ENCODE data around the gene OR2T5. TPM values are rescaled to one million over a fixed set of nuclear protein-coding genes. Genes with fewer than 3 reads are reported as not detected.
"Not testable (repeated sequence)": the region's sequence is repeated elsewhere in the genome, so short reads cannot be mapped to it uniquely, and the experiment has no call there.

OR2T5 gene
- total RNA-seq, 1 experiment from 2014 or later = not detected

DNA sequence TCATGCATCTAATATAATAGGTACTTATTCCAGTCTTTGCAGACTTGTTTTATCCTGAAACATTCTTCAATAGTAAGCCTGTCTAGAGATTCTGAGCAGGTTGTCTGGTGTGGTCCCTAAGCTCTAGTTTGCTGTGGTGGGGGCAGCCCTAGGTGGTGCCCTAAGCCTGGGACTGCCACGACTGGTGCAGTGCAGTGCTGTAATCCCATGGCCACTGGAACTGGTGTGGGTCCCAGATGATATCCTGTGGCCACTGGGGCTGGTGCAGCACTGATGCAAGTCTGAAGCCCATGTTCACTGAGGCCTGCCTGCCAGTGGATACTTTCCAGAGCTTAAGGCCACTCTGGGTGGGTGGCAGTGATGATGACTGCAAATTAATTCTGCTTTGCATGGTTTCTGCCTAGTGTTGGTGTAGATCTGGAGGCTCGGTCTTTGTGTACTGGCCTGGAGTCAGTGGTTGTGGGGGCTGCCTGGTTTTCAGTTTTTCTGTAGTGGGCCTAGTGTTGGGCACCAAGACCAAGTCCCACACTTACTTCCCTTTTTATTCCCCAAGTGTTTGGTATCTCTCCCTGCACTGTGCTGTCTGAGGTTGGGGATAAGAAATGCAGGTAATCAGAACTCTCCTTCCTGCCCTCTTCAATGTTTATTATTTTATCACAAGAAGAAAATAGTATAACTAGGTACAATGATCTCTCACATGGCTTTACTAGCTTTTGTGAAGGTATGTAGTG, 12.1 kb downstream of the OR2T5 start:
- not testable (repeated sequence) for DNase-seq (ENCODE audit: low read depth)

DNA sequence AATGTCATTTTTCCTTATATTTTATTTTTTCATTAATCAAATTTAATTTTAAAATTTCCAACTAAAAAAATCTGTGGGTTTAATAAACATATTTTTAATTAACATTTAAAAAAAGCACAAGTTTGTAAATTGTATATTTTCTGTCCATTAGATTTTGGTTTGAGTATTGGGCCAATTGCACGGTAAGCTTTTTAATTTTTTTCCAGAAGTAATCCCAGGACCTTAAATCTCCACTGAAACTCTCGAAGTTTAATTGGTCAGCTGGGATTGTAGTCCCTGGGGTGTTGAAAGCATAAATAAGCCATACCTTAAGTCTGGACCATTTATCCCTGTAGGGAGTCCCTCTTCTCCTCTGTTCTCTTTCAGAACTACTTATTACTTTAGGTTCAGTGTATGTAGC, 19.4 kb downstream of the OR2T5 start, which contains the start of gene OR2G6:
Gene OR2G6 (plus strand): TSS at position 301 of the 400 bp plus-strand sequence. CDS start 13,574 bp downstream, outside the sequence.
- DNase-seq (ENCODE audit: low read depth) = not testable (repeated sequence)

DNA sequence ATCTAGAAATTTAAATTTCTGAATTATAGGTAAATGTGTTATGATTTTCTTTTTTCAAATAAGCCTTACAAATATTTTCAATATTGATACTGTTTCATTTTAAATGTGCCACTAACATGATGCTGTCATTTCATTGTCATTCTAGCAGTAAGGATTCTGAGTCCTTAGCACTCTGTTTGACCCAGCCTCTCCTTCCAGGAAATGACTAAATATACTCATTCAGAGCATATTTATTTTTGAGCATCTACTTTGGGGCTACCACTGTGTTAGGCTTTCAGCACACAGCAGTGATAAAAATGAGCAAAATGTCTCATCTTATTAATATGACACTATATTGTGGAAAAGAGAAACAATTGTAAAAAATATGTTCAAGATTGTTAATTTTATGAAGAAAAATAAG, 21.8 kb downstream of the OR2T5 start:
- not testable (repeated sequence) for DNase-seq (ENCODE audit: low read depth)

DNA sequence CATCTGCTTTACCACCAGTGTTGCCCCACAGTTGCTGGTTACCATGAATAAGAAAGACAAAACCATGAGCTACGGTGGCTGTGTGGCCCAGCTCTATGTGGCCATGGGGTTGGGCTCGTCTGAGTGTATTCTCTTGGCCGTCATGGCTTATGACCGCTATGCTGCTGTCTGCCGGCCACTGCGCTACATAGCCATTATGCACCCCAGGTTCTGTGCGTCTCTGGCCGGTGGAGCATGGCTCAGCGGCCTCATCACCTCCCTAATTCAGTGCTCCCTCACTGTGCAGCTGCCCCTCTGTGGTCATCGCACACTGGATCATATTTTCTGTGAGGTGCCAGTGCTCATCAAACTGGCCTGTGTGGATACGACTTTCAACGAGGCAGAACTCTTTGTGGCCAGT, 33.5 kb downstream of the OR2T5 start:
- no peak for DNase-seq (ENCODE audit: low read depth)

DNA sequence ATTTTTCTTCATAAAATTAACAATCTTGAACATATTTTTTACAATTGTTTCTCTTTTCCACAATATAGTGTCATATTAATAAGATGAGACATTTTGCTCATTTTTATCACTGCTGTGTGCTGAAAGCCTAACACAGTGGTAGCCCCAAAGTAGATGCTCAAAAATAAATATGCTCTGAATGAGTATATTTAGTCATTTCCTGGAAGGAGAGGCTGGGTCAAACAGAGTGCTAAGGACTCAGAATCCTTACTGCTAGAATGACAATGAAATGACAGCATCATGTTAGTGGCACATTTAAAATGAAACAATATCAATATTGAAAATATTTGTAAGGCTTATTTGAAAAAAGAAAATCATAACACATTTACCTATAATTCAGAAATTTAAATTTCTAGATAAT, 49.1 kb downstream of the OR2T5 start:
- not testable (repeated sequence) for DNase-seq (ENCODE audit: low read depth)

Other genes starting within 250 kb of the OR2T5 start
- gene OR2T33, start 210.6 kb upstream of the OR2T5 start, total RNA-seq (2014; rRNA removed) = not detected in 2 replicates
- not detected in 2 replicates for gene OR2T12, start 185.2 kb upstream of the OR2T5 start, total RNA-seq (2014; rRNA removed)
- gene OR2M7, start 164.0 kb upstream of the OR2T5 start, total RNA-seq (2014; rRNA removed) = not detected in 2 replicates
- not detected in 2 replicates for gene OR14C36, start 139.8 kb upstream of the OR2T5 start, total RNA-seq (2014; rRNA removed)
- gene OR2T4, start 126.9 kb upstream of the OR2T5 start, total RNA-seq (2014; rRNA removed) = not detected in 2 replicates
- gene OR2T6, start 112.8 kb upstream of the OR2T5 start, total RNA-seq (2014; rRNA removed) = not detected in 2 replicates
- gene OR2T1, start 85.5 kb upstream of the OR2T5 start, total RNA-seq (2014; rRNA removed) = not detected in 2 replicates
- gene OR2T2, start 43.0 kb upstream of the OR2T5 start, total RNA-seq (2014; rRNA removed) = not detected in 2 replicates
- gene OR2T3, start 15.2 kb upstream of the OR2T5 start, total RNA-seq (2014; rRNA removed) = not detected in 2 replicates
- gene OR2G6, start 19.5 kb downstream of the OR2T5 start, total RNA-seq (2014; rRNA removed) = not detected in 2 replicates
- not detected in 2 replicates for gene OR2T29, start 74.2 kb downstream of the OR2T5 start, total RNA-seq (2014; rRNA removed)
- not detected in 2 replicates for gene OR2T34, start 86.2 kb downstream of the OR2T5 start, total RNA-seq (2014; rRNA removed)
- gene OR2T10, start 109.1 kb downstream of the OR2T5 start, total RNA-seq (2014; rRNA removed) = not detected in 2 replicates
- not detected in 2 replicates for gene OR2T11, start 146.5 kb downstream of the OR2T5 start, total RNA-seq (2014; rRNA removed)
- not detected in 2 replicates for gene OR2T35, start 156.7 kb downstream of the OR2T5 start, total RNA-seq (2014; rRNA removed)
- gene OR2T27, start 166.9 kb downstream of the OR2T5 start, total RNA-seq (2014; rRNA removed) = not detected in 2 replicates
- not detected in 2 replicates for gene OR14I1, start 214.2 kb downstream of the OR2T5 start, total RNA-seq (2014; rRNA removed)